ENCODE measurements around the gene FBXO9.

FBXO9 gene

GRCh38 chr6:53115741-53116140 lies 50.5 kb downstream of the FBXO9 start:
- no peak for ATAC-seq
- no peak for TF ChIP-seq RARB (CRISPR knock-in tag; IDR thresholded peaks at IDR 0.05)
- TF ChIP-seq ZNF70 (CRISPR knock-in tag; IDR thresholded peaks at IDR 0.05), result no peak
- no peak for TF ChIP-seq TOX (CRISPR knock-in tag; IDR thresholded peaks at IDR 0.05; ENCODE audit: borderline replicate concordance)
- no peak for TF ChIP-seq PPARA (CRISPR knock-in tag; IDR thresholded peaks at IDR 0.05; ENCODE audit: borderline replicate concordance)
- TF ChIP-seq ESRRG (CRISPR knock-in tag; IDR thresholded peaks at IDR 0.05), result no peak
- TF ChIP-seq, protein P1, sequence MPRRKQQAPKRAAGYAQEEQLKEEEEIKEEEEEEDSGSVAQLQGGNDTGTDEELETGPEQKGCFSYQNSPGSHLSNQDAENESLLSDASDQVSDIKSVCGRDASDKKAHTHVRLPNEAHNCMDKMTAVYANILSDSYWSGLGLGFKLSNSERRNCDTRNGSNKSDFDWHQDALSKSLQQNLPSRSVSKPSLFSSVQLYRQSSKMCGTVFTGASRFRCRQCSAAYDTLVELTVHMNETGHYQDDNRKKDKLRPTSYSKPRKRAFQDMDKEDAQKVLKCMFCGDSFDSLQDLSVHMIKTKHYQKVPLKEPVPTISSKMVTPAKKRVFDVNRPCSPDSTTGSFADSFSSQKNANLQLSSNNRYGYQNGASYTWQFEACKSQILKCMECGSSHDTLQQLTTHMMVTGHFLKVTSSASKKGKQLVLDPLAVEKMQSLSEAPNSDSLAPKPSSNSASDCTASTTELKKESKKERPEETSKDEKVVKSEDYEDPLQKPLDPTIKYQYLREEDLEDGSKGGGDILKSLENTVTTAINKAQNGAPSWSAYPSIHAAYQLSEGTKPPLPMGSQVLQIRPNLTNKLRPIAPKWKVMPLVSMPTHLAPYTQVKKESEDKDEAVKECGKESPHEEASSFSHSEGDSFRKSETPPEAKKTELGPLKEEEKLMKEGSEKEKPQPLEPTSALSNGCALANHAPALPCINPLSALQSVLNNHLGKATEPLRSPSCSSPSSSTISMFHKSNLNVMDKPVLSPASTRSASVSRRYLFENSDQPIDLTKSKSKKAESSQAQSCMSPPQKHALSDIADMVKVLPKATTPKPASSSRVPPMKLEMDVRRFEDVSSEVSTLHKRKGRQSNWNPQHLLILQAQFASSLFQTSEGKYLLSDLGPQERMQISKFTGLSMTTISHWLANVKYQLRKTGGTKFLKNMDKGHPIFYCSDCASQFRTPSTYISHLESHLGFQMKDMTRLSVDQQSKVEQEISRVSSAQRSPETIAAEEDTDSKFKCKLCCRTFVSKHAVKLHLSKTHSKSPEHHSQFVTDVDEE (CRISPR knock-in tag; IDR thresholded peaks at IDR 0.05), result no peak
- TF ChIP-seq, protein P2, sequence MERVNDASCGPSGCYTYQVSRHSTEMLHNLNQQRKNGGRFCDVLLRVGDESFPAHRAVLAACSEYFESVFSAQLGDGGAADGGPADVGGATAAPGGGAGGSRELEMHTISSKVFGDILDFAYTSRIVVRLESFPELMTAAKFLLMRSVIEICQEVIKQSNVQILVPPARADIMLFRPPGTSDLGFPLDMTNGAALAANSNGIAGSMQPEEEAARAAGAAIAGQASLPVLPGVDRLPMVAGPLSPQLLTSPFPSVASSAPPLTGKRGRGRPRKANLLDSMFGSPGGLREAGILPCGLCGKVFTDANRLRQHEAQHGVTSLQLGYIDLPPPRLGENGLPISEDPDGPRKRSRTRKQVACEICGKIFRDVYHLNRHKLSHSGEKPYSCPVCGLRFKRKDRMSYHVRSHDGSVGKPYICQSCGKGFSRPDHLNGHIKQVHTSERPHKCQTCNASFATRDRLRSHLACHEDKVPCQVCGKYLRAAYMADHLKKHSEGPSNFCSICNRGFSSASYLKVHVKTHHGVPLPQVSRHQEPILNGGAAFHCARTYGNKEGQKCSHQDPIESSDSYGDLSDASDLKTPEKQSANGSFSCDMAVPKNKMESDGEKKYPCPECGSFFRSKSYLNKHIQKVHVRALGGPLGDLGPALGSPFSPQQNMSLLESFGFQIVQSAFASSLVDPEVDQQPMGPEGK (CRISPR knock-in tag; IDR thresholded peaks at IDR 0.05; ENCODE audit: borderline replicate concordance), result no peak
- no peak for TF ChIP-seq CSDC2 (CRISPR knock-in tag; IDR thresholded peaks at IDR 0.05)
- no peak for TF ChIP-seq ISL1 (CRISPR knock-in tag; IDR thresholded peaks at IDR 0.05)
- TF ChIP-seq BACH2 (CRISPR knock-in tag; IDR thresholded peaks at IDR 0.05; ENCODE audit: borderline replicate concordance), result no peak
- TF ChIP-seq ZNF8 (CRISPR knock-in tag; IDR thresholded peaks at IDR 0.05), result no peak
- no peak for TF ChIP-seq ZFP30 (CRISPR knock-in tag; IDR thresholded peaks at IDR 0.05)
- TF ChIP-seq, protein P3, sequence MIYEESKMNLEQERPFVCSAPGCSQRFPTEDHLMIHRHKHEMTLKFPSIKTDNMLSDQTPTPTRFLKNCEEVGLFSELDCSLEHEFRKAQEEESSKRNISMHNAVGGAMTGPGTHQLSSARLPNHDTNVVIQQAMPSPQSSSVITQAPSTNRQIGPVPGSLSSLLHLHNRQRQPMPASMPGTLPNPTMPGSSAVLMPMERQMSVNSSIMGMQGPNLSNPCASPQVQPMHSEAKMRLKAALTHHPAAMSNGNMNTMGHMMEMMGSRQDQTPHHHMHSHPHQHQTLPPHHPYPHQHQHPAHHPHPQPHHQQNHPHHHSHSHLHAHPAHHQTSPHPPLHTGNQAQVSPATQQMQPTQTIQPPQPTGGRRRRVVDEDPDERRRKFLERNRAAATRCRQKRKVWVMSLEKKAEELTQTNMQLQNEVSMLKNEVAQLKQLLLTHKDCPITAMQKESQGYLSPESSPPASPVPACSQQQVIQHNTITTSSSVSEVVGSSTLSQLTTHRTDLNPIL (CRISPR knock-in tag; IDR thresholded peaks at IDR 0.05; ENCODE audit: low read depth), result no peak
- TF ChIP-seq ARNTL (CRISPR knock-in tag; IDR thresholded peaks at IDR 0.05; ENCODE audit: borderline replicate concordance, low read depth), result no peak
- no peak for TF ChIP-seq OSR1 (CRISPR knock-in tag; IDR thresholded peaks at IDR 0.05)
- TF ChIP-seq GLIS3 (CRISPR knock-in tag; IDR thresholded peaks at IDR 0.05), result no peak
- no peak for TF ChIP-seq CSRNP3 (CRISPR knock-in tag; IDR thresholded peaks at IDR 0.05)
- no peak for TF ChIP-seq ZFP3 (CRISPR knock-in tag; IDR thresholded peaks at IDR 0.05)
- TF ChIP-seq ZC3H10 (CRISPR knock-in tag; IDR thresholded peaks at IDR 0.05), result no peak
- no peak for TF ChIP-seq ZNF565 (CRISPR knock-in tag; conservative IDR thresholded peaks at IDR 0.05; ENCODE audit: low read depth)

GRCh38 chr6:53119349-53119748 lies 54.1 kb downstream of the FBXO9 start:
- no peak for ATAC-seq

More at GRCh38 chr6:53119349-53119748, 54.1 kb downstream of the FBXO9 start:
- no peak for TF ChIP-seq ZNF8 (CRISPR knock-in tag; IDR thresholded peaks at IDR 0.05)
- no peak for TF ChIP-seq ZFP3 (CRISPR knock-in tag; IDR thresholded peaks at IDR 0.05)
- no peak for TF ChIP-seq ZNF565 (CRISPR knock-in tag; conservative IDR thresholded peaks at IDR 0.05; ENCODE audit: low read depth)
- no peak for TF ChIP-seq BACH2 (CRISPR knock-in tag; IDR thresholded peaks at IDR 0.05; ENCODE audit: borderline replicate concordance)
- no peak for TF ChIP-seq CSRNP3 (CRISPR knock-in tag; IDR thresholded peaks at IDR 0.05)
- TF ChIP-seq, protein P2 (CRISPR knock-in tag; IDR thresholded peaks at IDR 0.05; ENCODE audit: borderline replicate concordance), result no peak

All from SK-N-SH treated with all-trans-retinoic acid at 6 μM for 48 hours (cell line).